ENCODE results near the gene RPL10. TPM values are rescaled to one million over a fixed set of nuclear protein-coding genes. Genes with fewer than 3 reads are reported as not detected.

The RPL10 gene
- total and polyA plus RNA-seq, 9 of the 15 experiments (the other 6 are each of a cell fraction or from before 2014, with no cell fraction given) = 3,774 to 7,600 (median 5,014) TPM

- TF ChIP-seq RBFOX2 (IDR thresholded peaks at IDR 0.05; ENCODE audit: low read depth, low read length) (peak; percentile 93), RAD51 (IDR thresholded peaks at IDR 0.05; ENCODE audit: borderline replicate concordance, low read depth) (peak; percentile 61), ELF1 (tag; IDR thresholded peaks at IDR 0.05) (peak; percentile 71), SNRNP70 (optimal IDR thresholded peaks at IDR 0.05; ENCODE audit: low read depth, low read length) (peak; percentile 77), THRB (CRISPR knock-in tag; conservative IDR thresholded peaks at IDR 0.05) (0 out of 2 replicates have a peak, but pooled peaks have one; percentile 13), ZBTB11 (CRISPR knock-in tag; IDR thresholded peaks at IDR 0.05) (peak in 1 of 3 experiments; percentile 72; a peak in 1 of 6 replicates), CREM (IDR thresholded peaks at IDR 0.05; ENCODE audit: low read depth) (peak; percentile 56; the same call in 1 of the 2 replicates), NKRF (IDR thresholded peaks at IDR 0.05; ENCODE audit: borderline replicate concordance) (peak; percentile 89; the same call in 1 of the 2 replicates), RBM39 (optimal IDR thresholded peaks at IDR 0.05; ENCODE audit: low read depth, low read length) (peak; percentile 61), USF1 (CRISPR knock-in tag; IDR thresholded peaks at IDR 0.05) (peak; percentile 73), CREB3L1 (IDR thresholded peaks at IDR 0.05; ENCODE audit: borderline replicate concordance, low read depth) (peak; percentile 17; the same call in 1 of the 2 replicates), HNRNPUL1 (IDR thresholded peaks at IDR 0.05; ENCODE audit: low read length) (peak; percentile 71; the same call in 1 of the 2 replicates), ZNF639 (CRISPR knock-in tag; conservative IDR thresholded peaks at IDR 0.05 in 1 of 2, IDR thresholded peaks at IDR 0.05 in 1 of 2) (peak in 1 of 2 experiments; percentile 2; a peak in 1 of 4 replicates)
Measured at GRCh38 chrX:154398668-154399526, 720 bp downstream of the RPL10 start (continued).

Measured in K562 (cell line).